Coronary artery (tissue), 2 donors: ENCODE measurements around the gene UTP18.

Source experiments
- DNase-seq: peaks from one replicate; pipeline ENCODE4 v3.0.0-alpha.2; 2017; ENCODE audit warnings: low spot score
- H3K27ac ChIP-seq, 2 donors: fragments of 200-600 bp; sonication (generic); one replicate each; pipeline ENCODE4 v1.5.1; 2016 to 2019
- H3K4me3 ChIP-seq: fragments of 200-600 bp; sonication (generic); 2 replicates; pipeline ENCODE4 v1.5.1; 2016; ENCODE audit warnings: mild to moderate bottlenecking, moderate library complexity
- TF ChIP-seq, protein P1 (sequence below): fragments of 200-600 bp; sonication (generic); IDR thresholded peaks from one replicate; pipeline ENCODE4 v1.5.1; 2019; ENCODE audit warnings: antibody characterized with exemption

Gene UTP18

DNA sequence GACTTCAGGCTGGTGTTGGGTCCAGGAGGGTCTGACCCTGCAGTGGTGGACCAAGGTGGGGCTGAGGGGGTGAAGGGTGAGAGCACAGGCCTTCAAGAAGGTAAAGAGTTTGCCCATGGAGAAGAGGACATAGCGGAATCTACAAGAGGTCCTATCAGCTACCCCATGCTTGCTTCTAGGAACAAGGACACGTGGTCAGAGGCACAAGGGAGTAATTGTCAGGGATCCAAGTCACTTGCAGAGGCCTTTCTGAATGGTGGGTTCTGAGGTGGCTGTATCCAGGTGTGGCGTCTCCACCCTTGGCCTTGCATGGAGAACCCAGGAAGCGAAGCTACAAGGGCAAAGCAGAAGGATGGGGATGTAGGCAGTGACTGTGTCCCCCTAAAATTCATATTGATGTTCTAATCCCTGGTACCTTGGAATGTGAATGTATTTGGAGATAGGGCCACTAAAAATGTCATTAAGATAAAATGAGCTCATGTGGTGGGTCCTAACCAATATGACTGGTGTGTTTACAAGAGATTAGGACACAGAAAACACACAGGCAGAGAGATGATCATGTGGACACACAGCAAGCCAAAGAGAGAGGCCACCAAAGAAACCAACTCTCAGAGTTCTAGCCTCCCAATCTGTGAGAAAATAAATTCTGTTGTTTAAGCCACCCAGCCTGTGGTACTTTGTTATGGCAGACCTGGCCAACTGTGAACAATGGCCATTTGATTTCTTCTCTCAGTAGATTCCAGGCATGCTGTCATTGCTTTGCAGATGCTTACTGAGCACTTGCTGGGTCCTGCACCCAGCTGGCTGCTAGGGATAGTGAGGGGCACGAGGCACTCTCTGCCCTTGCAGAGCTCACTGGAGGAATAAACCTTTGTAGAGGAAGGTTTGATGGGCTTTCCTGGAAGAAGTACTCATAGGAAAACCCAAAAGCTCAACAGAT lies 75.8 kb downstream of the UTP18 start:
- TF ChIP-seq, protein P1, sequence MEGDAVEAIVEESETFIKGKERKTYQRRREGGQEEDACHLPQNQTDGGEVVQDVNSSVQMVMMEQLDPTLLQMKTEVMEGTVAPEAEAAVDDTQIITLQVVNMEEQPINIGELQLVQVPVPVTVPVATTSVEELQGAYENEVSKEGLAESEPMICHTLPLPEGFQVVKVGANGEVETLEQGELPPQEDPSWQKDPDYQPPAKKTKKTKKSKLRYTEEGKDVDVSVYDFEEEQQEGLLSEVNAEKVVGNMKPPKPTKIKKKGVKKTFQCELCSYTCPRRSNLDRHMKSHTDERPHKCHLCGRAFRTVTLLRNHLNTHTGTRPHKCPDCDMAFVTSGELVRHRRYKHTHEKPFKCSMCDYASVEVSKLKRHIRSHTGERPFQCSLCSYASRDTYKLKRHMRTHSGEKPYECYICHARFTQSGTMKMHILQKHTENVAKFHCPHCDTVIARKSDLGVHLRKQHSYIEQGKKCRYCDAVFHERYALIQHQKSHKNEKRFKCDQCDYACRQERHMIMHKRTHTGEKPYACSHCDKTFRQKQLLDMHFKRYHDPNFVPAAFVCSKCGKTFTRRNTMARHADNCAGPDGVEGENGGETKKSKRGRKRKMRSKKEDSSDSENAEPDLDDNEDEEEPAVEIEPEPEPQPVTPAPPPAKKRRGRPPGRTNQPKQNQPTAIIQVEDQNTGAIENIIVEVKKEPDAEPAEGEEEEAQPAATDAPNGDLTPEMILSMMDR, result no peak
- Histone ChIP-seq H3K4me3 (no peak overlapping the region), H3K27ac (no peak overlapping the region)
- no peak for DNase-seq

DNA sequence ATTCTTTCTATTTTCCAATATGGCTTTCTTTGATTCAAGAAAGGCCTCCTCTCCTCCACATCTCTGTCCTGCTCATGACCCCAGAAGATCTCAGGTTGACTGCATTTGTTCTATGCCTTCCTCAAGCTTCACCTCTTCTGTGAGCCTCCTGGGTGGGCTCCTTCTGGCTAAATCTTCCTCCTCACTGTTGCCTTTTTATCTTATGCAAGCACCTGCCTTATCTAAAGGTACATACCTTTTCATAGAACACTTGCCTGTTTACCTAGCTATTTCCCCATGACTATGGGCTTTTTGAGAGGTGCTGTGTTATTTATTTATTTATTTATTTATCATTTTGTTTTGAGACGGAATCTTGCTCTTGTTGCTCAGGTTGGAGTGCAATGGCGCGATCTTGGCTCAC lies 81.1 kb downstream of the UTP18 start:
- no peak overlapping the region for H3K4me3 ChIP-seq
- DNase-seq, result no peak
- TF ChIP-seq, protein P1, result no peak

DNA sequence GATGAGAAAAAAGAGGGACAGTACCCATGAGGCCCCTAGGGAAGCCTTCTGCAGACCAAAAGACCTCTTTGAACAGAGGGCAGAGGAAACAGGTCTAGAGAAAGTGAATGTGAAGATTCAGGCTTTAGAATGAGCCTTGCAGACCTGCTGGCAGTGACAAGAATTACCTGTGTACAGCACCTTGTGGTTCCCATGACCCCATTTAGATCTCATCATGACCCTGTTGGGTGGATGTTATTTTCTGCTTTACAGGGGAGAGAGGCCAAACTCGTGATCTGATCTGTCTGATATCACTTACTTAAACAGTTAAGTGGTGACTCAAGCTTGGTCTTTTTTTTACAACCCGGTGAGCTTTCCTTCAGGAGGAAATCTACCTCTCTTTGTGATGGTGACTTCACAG lies 81.9 kb downstream of the UTP18 start:
- no peak for DNase-seq
- TF ChIP-seq, protein P1, result no peak
- Histone ChIP-seq H3K27ac (no peak overlapping the region), H3K4me3 (no peak overlapping the region)

More for the DNA sequence above, 81.1 kb downstream of the UTP18 start:
- no peak overlapping the region for H3K27ac ChIP-seq

DNA sequence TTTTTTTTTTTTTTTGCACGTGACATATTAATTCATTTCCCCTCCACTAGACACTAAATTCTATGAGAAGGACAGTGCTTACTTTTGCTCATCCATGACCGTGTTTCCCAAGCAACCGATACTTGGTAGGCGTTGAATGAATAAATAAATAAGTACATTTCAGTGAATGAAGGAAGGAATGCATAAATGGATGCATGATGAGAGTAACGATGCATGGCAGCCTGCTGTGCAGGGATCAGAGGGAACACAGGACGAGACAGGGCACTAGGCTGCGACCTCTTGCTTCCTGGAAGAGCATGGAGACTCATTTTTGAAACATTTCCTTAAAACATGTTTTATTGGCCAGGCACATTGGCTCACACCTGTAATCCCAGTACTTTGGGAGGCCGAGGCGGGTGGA lies 84.2 kb downstream of the UTP18 start:
- H3K27ac ChIP-seq, result no peak overlapping the region
- TF ChIP-seq, protein P1, result no peak
- no peak for DNase-seq
- no peak overlapping the region for H3K4me3 ChIP-seq

DNA sequence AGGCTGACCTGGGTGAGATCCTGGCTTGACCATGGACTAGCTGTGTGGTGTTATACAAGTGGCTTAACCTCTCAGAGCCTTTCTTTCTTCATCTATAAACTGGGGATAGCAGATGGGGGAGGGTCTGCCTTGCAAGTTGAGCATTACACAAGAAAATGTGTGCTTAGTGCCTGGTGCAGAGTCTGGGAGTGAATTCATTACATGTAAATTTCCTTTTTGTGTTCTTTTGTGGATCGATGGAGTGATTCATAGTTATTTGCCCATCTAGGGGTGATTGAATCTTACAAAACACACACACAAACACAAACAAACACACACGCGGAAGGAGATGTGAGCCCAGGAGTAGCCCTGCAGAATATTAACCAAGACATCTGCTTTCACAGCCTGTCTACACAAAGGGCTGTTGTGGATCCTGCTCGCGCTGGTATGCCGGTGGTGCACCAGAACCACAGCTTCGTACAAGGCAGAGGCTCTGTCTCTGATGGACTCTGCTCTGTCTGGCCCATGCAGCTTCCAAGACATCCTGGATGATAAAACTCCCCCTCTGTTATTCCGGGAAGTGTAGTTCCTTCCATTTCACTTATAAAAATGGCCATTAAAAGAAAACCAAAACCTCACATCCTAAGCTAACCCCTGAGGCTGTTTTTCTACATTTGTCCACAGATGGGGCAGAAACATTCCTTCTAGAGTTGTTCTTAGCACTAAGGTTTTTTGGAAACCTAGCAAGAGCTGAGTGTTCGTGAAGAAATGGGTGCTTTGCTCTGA lies 86.1 kb downstream of the UTP18 start:
- H3K4me3 ChIP-seq, result no peak overlapping the region
- TF ChIP-seq, protein P1, result no peak
- DNase-seq, result no peak
- H3K27ac ChIP-seq, result no peak overlapping the region
